SK-N-MC (cell line): ENCODE results near the gene BLTP1.

Experiments
- EZH2 ChIP-seq: fragments of 200-600 bp; sonication (generic); IDR thresholded peaks from one replicate; pipeline ENCODE4 v1.6.1; 2017; ENCODE audit warnings: antibody characterized with exemption
- POLR2AphosphoS5 ChIP-seq: IDR thresholded peaks from 2 replicates; pipeline ENCODE4 v1.6.1; 2012; ENCODE audit warnings: mild to moderate bottlenecking, low read depth, low read length, borderline replicate concordance

DNA sequence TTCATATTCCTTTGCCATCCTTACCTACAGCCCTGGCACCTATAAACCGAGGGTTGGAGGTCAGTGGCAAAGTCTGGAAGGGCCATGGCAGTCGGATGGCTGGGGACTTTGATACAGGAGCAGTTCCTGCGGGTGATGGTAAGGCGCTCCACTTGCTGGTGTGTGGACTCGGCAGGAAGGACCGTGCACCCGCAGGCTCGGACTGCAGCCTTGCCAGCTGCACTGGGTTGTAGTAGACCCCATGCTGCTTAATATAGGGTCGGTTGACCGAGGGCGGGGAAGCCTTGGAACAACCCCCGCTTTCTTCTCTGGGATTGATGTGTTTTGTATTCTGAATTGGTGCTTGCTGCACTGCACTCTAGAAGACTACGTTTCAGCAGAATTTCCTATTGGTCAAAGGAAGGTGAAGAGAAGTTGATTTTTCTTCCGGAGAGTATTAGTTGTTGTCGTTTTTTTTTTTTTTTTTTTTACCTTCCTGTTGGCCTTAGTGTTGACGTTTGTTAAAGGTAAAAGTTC is 638 bp downstream of the BLTP1 start:
- TF ChIP-seq POLR2AphosphoS5, result no peak
- TF ChIP-seq EZH2, result no peak
